Measurements from ENCODE around the gene COL6A3. TPM values are rescaled to one million over a fixed set of nuclear protein-coding genes. Genes with fewer than 3 reads are reported as not detected.

Gene COL6A3
- total and polyA plus RNA-seq, 9 of the 15 experiments (the other 6 are each of a cell fraction or from before 2014, with no cell fraction given) = 0.07 to 4.1 (median 1.5) TPM

- Histone ChIP-seq H3K27me3 (ENCODE audit: control insufficient read depth in 2 of 2, insufficient read depth in 2 of 2, low read length in 2 of 2) (peaks cover 0 to 2% of the 10 kb centered on the region in 2 experiments; a peak in 1 of 5 replicates), H3K9ac (ENCODE audit: insufficient read depth in 1 of 2, low read depth in 2 of 2, low read length in 2 of 2) (no peak overlapping the region), H3K9me1 (ENCODE audit: control insufficient read depth, insufficient read depth, low read length) (no peaks in the 10 kb centered on the region), H3K27ac (ENCODE audit: extremely low read depth, low read depth, low read length) (no peak overlapping the region), H3K9me3 (replicated peaks; ENCODE audit: control insufficient read depth, insufficient read depth, low read depth, low read length) (no peaks in the 10 kb centered on the region), H2AFZ (ENCODE audit: low read depth, low read length) (no peak overlapping the region), H3K4me1 (replicated peaks in 1 of 2; ENCODE audit: control insufficient read depth in 2 of 2, insufficient read depth in 2 of 2, low read length in 2 of 2) (peaks cover 0 to 3% of the 10 kb centered on the region in 2 experiments; a peak in 1 of 5 replicates), H3K4me2 (ENCODE audit: insufficient read depth, low read length) (no peak overlapping the region), H3K4me3 (no peak overlapping the region), H3K79me2 (ENCODE audit: control insufficient read depth, insufficient read depth, low read length) (no peaks in the 10 kb centered on the region), H4K20me1 (replicated peaks; ENCODE audit: control insufficient read depth, insufficient read depth, low read length) (no peaks in the 10 kb centered on the region), H3K36me3 (ENCODE audit: control insufficient read depth, insufficient read depth, low read length) (no peaks in the 10 kb centered on the region)
- 16% methylated on average over 4 of the region's 5 CpGs for WGBS (ENCODE audit: insufficient coverage, low coverage, missing lambda C conversion rate)
- FAIRE-seq (no peak), ATAC-seq (no peak), DNase-seq (ENCODE audit: extremely low read depth in 1 of 4, low spot score in 3 of 4) (no peak)
- in situ Hi-C loops (cut with MboI) = no loop called here
- intact Hi-C loops (cut with micrococcal nuclease) = no loop called here
- POLR2A ChIA-PET = interaction anchor here (0.6 to 1.2 kb wide), 2 partner anchors 10 to 85 kb away, joined by 3 read pairs; no protein-coding TSS in a partner anchor
- no TSS peak for BruUV-seq (replicated peaks)
- CTCF ChIA-PET (ENCODE audit: low intra/inter-chr PET ratio) = no interaction called here
- TF ChIP-seq ZC3H8 (IDR thresholded peaks at IDR 0.05) = no peak
- TF ChIP-seq, protein P1, sequence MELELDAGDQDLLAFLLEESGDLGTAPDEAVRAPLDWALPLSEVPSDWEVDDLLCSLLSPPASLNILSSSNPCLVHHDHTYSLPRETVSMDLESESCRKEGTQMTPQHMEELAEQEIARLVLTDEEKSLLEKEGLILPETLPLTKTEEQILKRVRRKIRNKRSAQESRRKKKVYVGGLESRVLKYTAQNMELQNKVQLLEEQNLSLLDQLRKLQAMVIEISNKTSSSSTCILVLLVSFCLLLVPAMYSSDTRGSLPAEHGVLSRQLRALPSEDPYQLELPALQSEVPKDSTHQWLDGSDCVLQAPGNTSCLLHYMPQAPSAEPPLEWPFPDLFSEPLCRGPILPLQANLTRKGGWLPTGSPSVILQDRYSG (tag; conservative IDR thresholded peaks at IDR 0.05; ENCODE audit: low read depth) = no peak
- no peak for TF ChIP-seq ARID2 (IDR thresholded peaks at IDR 0.05)
- TF ChIP-seq RERE (CRISPR knock-in tag; IDR thresholded peaks at IDR 0.05; ENCODE audit: borderline replicate concordance) = no peak
- no peak for TF ChIP-seq SAFB (IDR thresholded peaks at IDR 0.05; ENCODE audit: borderline replicate concordance, low read depth, low read length)
- no peak for TF ChIP-seq KDM2B (CRISPR knock-in tag; IDR thresholded peaks at IDR 0.05)
- no peak for TF ChIP-seq RBM25 (IDR thresholded peaks at IDR 0.05; ENCODE audit: low read depth, low read length, severe bottlenecking)
- TF ChIP-seq ATF4 (CRISPR knock-in tag; IDR thresholded peaks at IDR 0.05) = no peak
- no peak for TF ChIP-seq PHB (CRISPR knock-in tag; IDR thresholded peaks at IDR 0.05)
- no peak for TF ChIP-seq ZSCAN32 (CRISPR knock-in tag; IDR thresholded peaks at IDR 0.05)
- no peak for TF ChIP-seq ZBTB11 (CRISPR knock-in tag; IDR thresholded peaks at IDR 0.05)
- no peak for TF ChIP-seq MCM3 (IDR thresholded peaks at IDR 0.05)
Measured at GRCh38 chr2:237455764-237456163, 41.8 kb upstream of the COL6A3 start.

All from K562 (cell line).